AG09319 (cell line): ENCODE data around the gene GEMIN7.

Experiments
- DNase-seq: peaks from one replicate; pipeline ENCODE4 v3.0.0-alpha.2; 2010; ENCODE audit warnings: low read depth; ENCODE audit errors: extremely low read depth
- CTCF ChIP-seq: IDR thresholded peaks from 2 replicates; pipeline ENCODE4 v1.5.1; 2011; ENCODE audit warnings: low read depth, mild to moderate bottlenecking, inconsistent platforms, low read length, moderate library complexity

Gene GEMIN7

GRCh38 chr19:45119582-45119981, 40.5 kb downstream of the GEMIN7 start:
- no peak for DNase-seq
- no peak for TF ChIP-seq CTCF

GRCh38 chr19:45121827-45122345, 42.8 kb downstream of the GEMIN7 start:
- DNase-seq, result no peak
- TF ChIP-seq CTCF, result no peak

- DNase-seq, result no peak
- no peak for TF ChIP-seq CTCF
These were observed 43.8 kb downstream of the GEMIN7 start for GRCh38 chr19:45122832-45123231.

GRCh38 chr19:45123440-45123850, 44.4 kb downstream of the GEMIN7 start:
- no peak for TF ChIP-seq CTCF
- DNase-seq, result no peak

- no peak for DNase-seq
- TF ChIP-seq CTCF, result no peak
These were observed 45.0 kb downstream of the GEMIN7 start for GRCh38 chr19:45124021-45124420.

GRCh38 chr19:45125360-45125759, 46.3 kb downstream of the GEMIN7 start:
- TF ChIP-seq CTCF, result no peak
- DNase-seq, result no peak

GRCh38 chr19:45125975-45126493, 47.0 kb downstream of the GEMIN7 start:
- peak; percentile 74 for TF ChIP-seq CTCF

More at GRCh38 chr19:45125975-45126493, 47.0 kb downstream of the GEMIN7 start:
- DNase-seq, result no peak
